IMR-90 (cell line): ENCODE results near the gene GABPB2. TPM values are rescaled to one million over a fixed set of nuclear protein-coding genes. Genes with fewer than 3 reads are reported as not detected.

Experiments
- ATAC-seq: fragments of 200-7000 bp; cut with Tn5 transposase; 2 replicates; pipeline ENCODE4 v1.9.1; 2020; ENCODE audit warnings: low read depth, mild to moderate bottlenecking, moderate library complexity
- BruUV-seq: library from RNA; stranded (reverse); fragments of 400-500 nt; replicated peaks from 2 replicates; lab custom pipeline; 2021; lab: Mats Ljungman, UMichigan
- CTCF ChIA-PET: fragments of 300-600 bp; formaldehyde crosslinking; extraction: SDS; loops from one replicate; lab custom pipeline; 2021; ENCODE audit warnings: antibody characterized with exemption; lab: Yijun Ruan, JAX
- POLR2A ChIA-PET: fragments of 300-600 bp; sonication (Branson Sonifier 250); formaldehyde crosslinking; loops from one replicate; lab custom pipeline; 2022; ENCODE audit warnings: antibody characterized with exemption; ENCODE audit not compliant: unreplicated experiment; lab: Charles Lee
- DNase-seq: peaks from one replicate; pipeline ENCODE4 v3.0.0; 2013
- H2AFZ ChIP-seq: replicated peaks from 2 replicates; pipeline ENCODE3; 2013; ENCODE audit warnings: low read length, mild to moderate bottlenecking; ENCODE audit not compliant: poor library complexity
- H2AK5ac ChIP-seq: 2 replicates; pipeline ENCODE4 v1.6.1; 2013; ENCODE audit warnings: low read depth, low read length, inconsistent platforms
- H2AK9ac ChIP-seq: replicated peaks from 2 replicates; pipeline ENCODE3; 2013; ENCODE audit warnings: mild to moderate bottlenecking, low read depth, low read length, moderate library complexity; ENCODE audit not compliant: poor library complexity
- H2BK120ac ChIP-seq: 2 replicates; pipeline ENCODE4 v1.6.1; 2013; ENCODE audit warnings: low read depth, low read length, inconsistent platforms
- H2BK15ac ChIP-seq: 3 replicates; pipeline ENCODE4 v1.6.1; 2013; ENCODE audit warnings: low read depth, low read length, inconsistent platforms
- H2BK20ac ChIP-seq: 2 replicates; pipeline ENCODE4 v1.6.1; 2013; ENCODE audit warnings: low read depth, mild to moderate bottlenecking, inconsistent platforms, low read length, moderate library complexity
- H2BK5ac ChIP-seq: 2 replicates; pipeline ENCODE4 v1.6.1; 2013; ENCODE audit warnings: mild to moderate bottlenecking, low read depth, low read length, inconsistent platforms; ENCODE audit not compliant: poor library complexity, severe bottlenecking
- H3K14ac ChIP-seq: replicated peaks from 2 replicates; pipeline ENCODE4 v1.6.1; 2013; ENCODE audit warnings: low read depth, low read length, inconsistent platforms
- H3K18ac ChIP-seq: 2 replicates; pipeline ENCODE4 v1.6.1; 2013; ENCODE audit warnings: low read depth, low read length, control low read depth
- H3K23ac ChIP-seq: 2 replicates; pipeline ENCODE4 v1.6.1; 2013; ENCODE audit warnings: low read depth, low read length, inconsistent platforms
- H3K27ac ChIP-seq: 2 replicates; pipeline ENCODE4 v1.5.1; 2013; ENCODE audit warnings: mild to moderate bottlenecking, control low read depth, low read length; ENCODE audit not compliant: insufficient read depth
- H3K27me3 ChIP-seq: 2 replicates; pipeline ENCODE4 v1.6.1; 2013; ENCODE audit warnings: low read length; ENCODE audit not compliant: control insufficient read depth, insufficient read depth
- H3K36me3 ChIP-seq: 2 replicates; pipeline ENCODE4 v1.6.1; 2013; ENCODE audit warnings: low read length, mixed read lengths; ENCODE audit not compliant: control insufficient read depth, insufficient read depth
- H3K4ac ChIP-seq: 2 replicates; pipeline ENCODE4 v1.6.1; 2013; ENCODE audit warnings: low read depth, low read length, inconsistent platforms
- H3K4me1 ChIP-seq: 2 replicates; pipeline ENCODE4 v1.6.1; 2013; ENCODE audit warnings: low read length, mixed read lengths; ENCODE audit not compliant: control insufficient read depth, insufficient read depth
- H3K4me2 ChIP-seq: 2 replicates; pipeline ENCODE4 v1.6.1; 2013; ENCODE audit warnings: low read depth, mild to moderate bottlenecking, control low read depth, low read length, moderate library complexity
- H3K4me3 ChIP-seq: 2 replicates; pipeline ENCODE4 v1.5.1; 2013; ENCODE audit warnings: low read depth, mild to moderate bottlenecking, control low read depth, low read length, moderate library complexity; ENCODE audit not compliant: insufficient read depth
- H3K56ac ChIP-seq: 2 replicates; pipeline ENCODE4 v1.6.1; 2013; ENCODE audit warnings: low read length, inconsistent platforms; ENCODE audit not compliant: insufficient read depth; ENCODE audit errors: extremely low read depth
- H3K79me1 ChIP-seq, 2 experiments: 2 replicates each; pipeline ENCODE4 v1.6.1; 2013; ENCODE audit warnings: low read length in 2 of 2, inconsistent platforms in 1 of 2, low read depth in 1 of 2
- H3K9ac ChIP-seq: 2 replicates; pipeline ENCODE4 v1.6.1; 2013; ENCODE audit warnings: low read depth, low read length, control low read depth
- H3K9me1 ChIP-seq: 2 replicates; pipeline ENCODE4 v1.6.1; 2013; ENCODE audit warnings: low read length, inconsistent platforms; ENCODE audit not compliant: insufficient read depth
- H3K9me3 ChIP-seq: 2 replicates; pipeline ENCODE4 v1.6.1; 2013; ENCODE audit warnings: low read length; ENCODE audit not compliant: control insufficient read depth, insufficient read depth
- H4K20me1 ChIP-seq: 2 replicates; pipeline ENCODE4 v1.6.1; 2013; ENCODE audit warnings: low read length, inconsistent platforms; ENCODE audit not compliant: insufficient read depth
- H4K5ac ChIP-seq: 2 replicates; pipeline ENCODE4 v1.6.1; 2013; ENCODE audit warnings: mild to moderate bottlenecking, low read depth, low read length, control low read depth
- H4K8ac ChIP-seq, 2 experiments: 2 replicates each; pipeline ENCODE4 v1.6.1; 2013; ENCODE audit warnings: low read depth in 2 of 2, low read length in 2 of 2, control low read depth in 1 of 2, inconsistent platforms in 1 of 2
- H4K91ac ChIP-seq: 2 replicates; pipeline ENCODE4 v1.6.1; 2013; ENCODE audit warnings: low read depth, low read length, inconsistent platforms; ENCODE audit not compliant: insufficient read depth
- BHLHE40 ChIP-seq: fragments of 150-350 bp; IDR thresholded peaks from 2 replicates; pipeline ENCODE4 v1.6.1; 2016; ENCODE audit warnings: mild to moderate bottlenecking, low read depth, low read length
- CEBPB ChIP-seq: IDR thresholded peaks from 2 replicates; pipeline ENCODE4 v1.6.1; 2012; ENCODE audit warnings: low read depth, low read length, improper control_type of control experiment
- CHD1 ChIP-seq: IDR thresholded peaks from 2 replicates; pipeline ENCODE4 v1.6.1; 2012; ENCODE audit warnings: low read depth, low read length, improper control_type of control experiment
- FOS ChIP-seq: fragments of 150-350 bp; IDR thresholded peaks from 2 replicates; pipeline ENCODE4 v1.6.1; 2016; ENCODE audit warnings: low read depth, low read length
- MAFK ChIP-seq: IDR thresholded peaks from 2 replicates; pipeline ENCODE4 v1.6.1; 2012; ENCODE audit warnings: low read depth, low read length, improper control_type of control experiment
- MAZ ChIP-seq: IDR thresholded peaks from 2 replicates; pipeline ENCODE4 v1.6.1; 2012; ENCODE audit warnings: low read depth, mild to moderate bottlenecking, low read length, improper control_type of control experiment, moderate library complexity, borderline replicate concordance
- POLR2A ChIP-seq: IDR thresholded peaks from 2 replicates; pipeline ENCODE4 v1.6.1; 2012; ENCODE audit warnings: mild to moderate bottlenecking, low read depth, low read length
- RCOR1 ChIP-seq: IDR thresholded peaks from 2 replicates; pipeline ENCODE4 v1.6.1; 2012; ENCODE audit warnings: mild to moderate bottlenecking, low read length, improper control_type of control experiment; ENCODE audit not compliant: insufficient replicate concordance
- RFX5 ChIP-seq: IDR thresholded peaks from 2 replicates; pipeline ENCODE4 v1.8.0; 2012; ENCODE audit warnings: low read depth, mild to moderate bottlenecking, low read length, moderate library complexity
- SMC3 ChIP-seq: fragments of 150-350 bp; IDR thresholded peaks from 2 replicates; pipeline ENCODE4 v1.6.1; 2016; ENCODE audit warnings: low read depth, mild to moderate bottlenecking, antibody characterized with exemption, low read length, moderate library complexity
- USF2 ChIP-seq: fragments of 150-350 bp; IDR thresholded peaks from 2 replicates; pipeline ENCODE4 v1.6.1; 2017; ENCODE audit warnings: mild to moderate bottlenecking, antibody characterized with exemption, low read length, low read depth
- WGBS, 2 experiments: methylation state at CpG; one replicate each; pipeline versions ENCODE4 v1.1.5 to v1.1.7; 2013; ENCODE audit warnings: missing lambda C conversion rate in 2 of 2; ENCODE audit not compliant: insufficient read length in 1 of 2; ENCODE audit errors: extremely low coverage in 2 of 2; 5-methylcytosine and 5-hydroxymethylcytosine counted together
- dilution Hi-C: fragments of 300-500 bp; cut with HindIII; formaldehyde crosslinking; loops from one replicate; pipeline ENCODE4 v1.14.3; 2018; ENCODE audit warnings: low sequenced_read_pairs; ENCODE audit not compliant: unreplicated experiment
- in situ Hi-C: fragments of 300-500 bp; cut with MboI; formaldehyde crosslinking; loops from 3 replicates; pipeline ENCODE4 v1.14.3; 2019; ENCODE audit warnings: low sequenced_read_pairs, inconsistent platforms, mixed read lengths
- intact Hi-C: fragments of 100-400 bp; cut with micrococcal nuclease; formaldehyde crosslinking; loops from 2 replicates; pipeline ENCODE4 v1.10.0; 2022
- polyA plus RNA-seq, 3 experiments: library from polyadenylated mRNA; depleted of rRNA; stranded (reverse); fragments of >200 nt; gene quantifications; 2 replicates each; pipeline ENCODE4 v1.2.3, GENCODE V29; 2012; ENCODE audit warnings: low replicate concordance in 1 of 3
- total RNA-seq: library from RNA; depleted of rRNA; stranded (reverse); fragments of >200 nt; gene quantifications from 2 replicates; pipeline ENCODE4 v1.2.3, GENCODE V29; 2012
- TF ChIP-seq, protein P1 (sequence below): conservative IDR thresholded peaks from 2 replicates; pipeline ENCODE4 v1.5.1; 2012; ENCODE audit warnings: mild to moderate bottlenecking, low read depth, low read length, improper control_type of control experiment
- TF ChIP-seq, protein P2 (sequence below): fragments of 150-350 bp; IDR thresholded peaks from 2 replicates; pipeline ENCODE4 v1.6.1; 2016; ENCODE audit warnings: low read depth, mild to moderate bottlenecking, low read length, moderate library complexity, borderline replicate concordance

The GABPB2 gene
- total and polyA plus RNA-seq, 2 of the 4 experiments (the other 2 are of a cell fraction), result 7.5 to 12.9 TPM

DNA sequence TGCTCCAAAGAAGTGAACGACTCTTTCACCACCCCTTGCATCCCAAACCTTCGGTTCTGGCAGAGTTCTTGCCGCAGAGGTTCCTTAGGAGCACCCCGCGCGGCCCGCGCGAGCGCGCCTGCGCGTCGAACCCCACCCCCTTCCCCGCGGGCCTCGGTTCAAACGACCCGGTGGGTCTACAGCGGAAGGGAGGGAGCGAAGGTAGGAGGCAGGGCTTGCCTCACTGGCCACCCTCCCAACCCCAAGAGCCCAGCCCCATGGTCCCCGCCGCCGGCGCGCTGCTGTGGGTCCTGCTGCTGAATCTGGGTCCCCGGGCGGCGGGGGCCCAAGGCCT, 23.0 kb upstream of the GABPB2 start, which contains the start of gene C1orf56:
C1orf56 (plus strand) TSS at position 161 of the 334 bp plus-strand sequence; CDS start at position 258, 97 bp downstream.
- peaks cover 7% of the 10 kb centered on the region; the same call in 1 of the 2 replicates for H3K9me1 ChIP-seq
- H2BK5ac ChIP-seq, result peak within 1 kb of the TSS; percentile 62
- H3K14ac ChIP-seq, result peak within 1 kb of the TSS; percentile 81
- DNase-seq (peak; percentile 60), ATAC-seq (peak; percentile 82)
- peak within 1 kb of the TSS; percentile 28; the same call in 1 of the 3 replicates for H2BK15ac ChIP-seq
- peaks cover 8% of the 10 kb centered on the region for H3K4me1 ChIP-seq
- H4K5ac ChIP-seq, result peak within 1 kb of the TSS; percentile 91
- TF ChIP-seq, protein P1, sequence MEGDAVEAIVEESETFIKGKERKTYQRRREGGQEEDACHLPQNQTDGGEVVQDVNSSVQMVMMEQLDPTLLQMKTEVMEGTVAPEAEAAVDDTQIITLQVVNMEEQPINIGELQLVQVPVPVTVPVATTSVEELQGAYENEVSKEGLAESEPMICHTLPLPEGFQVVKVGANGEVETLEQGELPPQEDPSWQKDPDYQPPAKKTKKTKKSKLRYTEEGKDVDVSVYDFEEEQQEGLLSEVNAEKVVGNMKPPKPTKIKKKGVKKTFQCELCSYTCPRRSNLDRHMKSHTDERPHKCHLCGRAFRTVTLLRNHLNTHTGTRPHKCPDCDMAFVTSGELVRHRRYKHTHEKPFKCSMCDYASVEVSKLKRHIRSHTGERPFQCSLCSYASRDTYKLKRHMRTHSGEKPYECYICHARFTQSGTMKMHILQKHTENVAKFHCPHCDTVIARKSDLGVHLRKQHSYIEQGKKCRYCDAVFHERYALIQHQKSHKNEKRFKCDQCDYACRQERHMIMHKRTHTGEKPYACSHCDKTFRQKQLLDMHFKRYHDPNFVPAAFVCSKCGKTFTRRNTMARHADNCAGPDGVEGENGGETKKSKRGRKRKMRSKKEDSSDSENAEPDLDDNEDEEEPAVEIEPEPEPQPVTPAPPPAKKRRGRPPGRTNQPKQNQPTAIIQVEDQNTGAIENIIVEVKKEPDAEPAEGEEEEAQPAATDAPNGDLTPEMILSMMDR, result no peak
- TF ChIP-seq POLR2A (0 out of 2 replicates have a peak, but pooled peaks have one; percentile 8), CEBPB (no peak), MAZ (peak; percentile 3; the same call in 1 of the 2 replicates), RCOR1 (no peak), CHD1 (no peak), USF2 (no peak), BHLHE40 (no peak), SMC3 (no peak), FOS (no peak), MAFK (no peak), RFX5 (no peak)
- TF ChIP-seq, protein P2, sequence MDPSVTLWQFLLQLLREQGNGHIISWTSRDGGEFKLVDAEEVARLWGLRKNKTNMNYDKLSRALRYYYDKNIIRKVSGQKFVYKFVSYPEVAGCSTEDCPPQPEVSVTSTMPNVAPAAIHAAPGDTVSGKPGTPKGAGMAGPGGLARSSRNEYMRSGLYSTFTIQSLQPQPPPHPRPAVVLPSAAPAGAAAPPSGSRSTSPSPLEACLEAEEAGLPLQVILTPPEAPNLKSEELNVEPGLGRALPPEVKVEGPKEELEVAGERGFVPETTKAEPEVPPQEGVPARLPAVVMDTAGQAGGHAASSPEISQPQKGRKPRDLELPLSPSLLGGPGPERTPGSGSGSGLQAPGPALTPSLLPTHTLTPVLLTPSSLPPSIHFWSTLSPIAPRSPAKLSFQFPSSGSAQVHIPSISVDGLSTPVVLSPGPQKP, result no peak
- peak within 1 kb of the TSS; percentile 87 for H2AK5ac ChIP-seq
- H4K20me1 ChIP-seq, result 0 out of 2 replicates have a peak, but pooled peaks cover 8% of the 10 kb centered on the region
- H2BK120ac ChIP-seq, result peak within 1 kb of the TSS; percentile 69; the same call in 1 of the 2 replicates
- H4K8ac ChIP-seq, result peak within 1 kb of the TSS; percentile 96 to 99
- peak within 1 kb of the TSS; percentile 86 for H3K4me2 ChIP-seq
- no peaks in the 10 kb centered on the region for H3K9me3 ChIP-seq
- intact Hi-C loops (no loop called here), dilution Hi-C loops (no loop called here), in situ Hi-C loops (no loop called here)
- peak within 1 kb of the TSS; percentile 84 for H3K56ac ChIP-seq
- POLR2A ChIA-PET, result interaction anchor here (1.0 kb wide), 1 partner anchor 41 kb away, joined by 4 read pairs; the partner anchor contains the start of gene MINDY1
- peaks cover 11% of the 10 kb centered on the region for H3K36me3 ChIP-seq
- H3K18ac ChIP-seq, result peak within 1 kb of the TSS; percentile 44
- BruUV-seq, result no TSS peak
- 0% methylated on average over 8 of the region's 29 CpGs; no CpG with 5 or more reads in 1 of the 2 experiments for WGBS, 2 experiments
- peak within 1 kb of the TSS; percentile 82 for H3K4ac ChIP-seq
- peaks cover 6 to 44% of the 10 kb centered on the region in 2 experiments; a peak in 3 of 4 replicates for H3K79me1 ChIP-seq
- peak within 1 kb of the TSS; percentile 95 for H2AFZ ChIP-seq
- no peaks in the 10 kb centered on the region for H3K27me3 ChIP-seq
- H2AK9ac ChIP-seq, result peak within 1 kb of the TSS; percentile 96
- CTCF ChIA-PET, result interaction anchor here (0.6 to 1.4 kb wide), 3 partner anchors 52 to 270 kb away, joined by 3 read pairs; no protein-coding TSS in a partner anchor
- H3K23ac ChIP-seq, result peak within 1 kb of the TSS; percentile 93
- H2BK20ac ChIP-seq, result peak within 1 kb of the TSS; percentile 47; the same call in 1 of the 2 replicates
- H3K27ac ChIP-seq, result peak within 1 kb of the TSS; percentile 88
- peak within 1 kb of the TSS; percentile 78 for H3K9ac ChIP-seq
- H3K4me3 ChIP-seq, result peak within 1 kb of the TSS; percentile 65
- H4K91ac ChIP-seq, result peak within 1 kb of the TSS; percentile 80
